ENCODE results near the gene FEM1B.

- TF ChIP-seq, protein P1, sequence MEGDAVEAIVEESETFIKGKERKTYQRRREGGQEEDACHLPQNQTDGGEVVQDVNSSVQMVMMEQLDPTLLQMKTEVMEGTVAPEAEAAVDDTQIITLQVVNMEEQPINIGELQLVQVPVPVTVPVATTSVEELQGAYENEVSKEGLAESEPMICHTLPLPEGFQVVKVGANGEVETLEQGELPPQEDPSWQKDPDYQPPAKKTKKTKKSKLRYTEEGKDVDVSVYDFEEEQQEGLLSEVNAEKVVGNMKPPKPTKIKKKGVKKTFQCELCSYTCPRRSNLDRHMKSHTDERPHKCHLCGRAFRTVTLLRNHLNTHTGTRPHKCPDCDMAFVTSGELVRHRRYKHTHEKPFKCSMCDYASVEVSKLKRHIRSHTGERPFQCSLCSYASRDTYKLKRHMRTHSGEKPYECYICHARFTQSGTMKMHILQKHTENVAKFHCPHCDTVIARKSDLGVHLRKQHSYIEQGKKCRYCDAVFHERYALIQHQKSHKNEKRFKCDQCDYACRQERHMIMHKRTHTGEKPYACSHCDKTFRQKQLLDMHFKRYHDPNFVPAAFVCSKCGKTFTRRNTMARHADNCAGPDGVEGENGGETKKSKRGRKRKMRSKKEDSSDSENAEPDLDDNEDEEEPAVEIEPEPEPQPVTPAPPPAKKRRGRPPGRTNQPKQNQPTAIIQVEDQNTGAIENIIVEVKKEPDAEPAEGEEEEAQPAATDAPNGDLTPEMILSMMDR (conservative IDR thresholded peaks at IDR 0.05; ENCODE audit: low read depth, low read length), result no peak
- no peak for TF ChIP-seq EZH2 (IDR thresholded peaks at IDR 0.05; ENCODE audit: borderline replicate concordance, low read depth, low read length, poor library complexity, severe bottlenecking)
Measured at GRCh38 chr15:68315495-68316031, 38.0 kb downstream of the FEM1B start.

Data from A673 (cell line).